ENCODE measurements around the gene CAPN11. TPM values are rescaled to one million over a fixed set of nuclear protein-coding genes. Genes with fewer than 3 reads are reported as not detected.

CAPN11 gene
- total RNA-seq, 2 donors from 2014 or later = 0.39 TPM; not detected in 1

DNA sequence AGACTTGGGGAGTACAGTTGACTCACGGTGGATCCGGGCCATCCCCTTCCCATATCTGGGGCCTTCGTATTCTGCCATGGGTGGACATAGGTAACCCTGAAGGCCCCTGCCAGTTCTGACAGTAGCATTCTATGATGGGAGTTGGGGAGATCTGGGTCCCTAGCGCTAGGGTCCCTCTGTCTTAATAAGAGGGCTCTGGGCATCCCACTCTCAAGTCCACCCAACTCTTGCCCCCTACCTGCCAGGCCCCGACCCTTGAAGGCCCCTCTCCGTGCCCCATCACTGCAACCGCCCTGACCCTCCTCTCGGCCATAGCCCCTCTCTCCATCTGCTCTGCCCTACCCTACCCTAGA is 6.5 kb upstream of the CAPN11 start:
- no peaks in the 10 kb centered on the region for H3K9me3 Mint-ChIP-seq
- peaks cover 0 to 2% of the 10 kb centered on the region in 2 donors for H3K36me3 Mint-ChIP-seq (ENCODE audit: insufficient read depth in 2 of 2)
- ATAC-seq (replicated peaks in 1 of 2) (peak in 1 of 2 donors; percentile 27), DNase-seq (no peak)
- H3K4me1 Mint-ChIP-seq (ENCODE audit: low read depth) = peaks cover 12% of the 10 kb centered on the region
- H3K27ac Mint-ChIP-seq = no peak overlapping the region
- no peaks in the 10 kb centered on the region for H3K27me3 Mint-ChIP-seq (ENCODE audit: low read depth)
- H3K4me3 Mint-ChIP-seq = no peak overlapping the region

DNA sequence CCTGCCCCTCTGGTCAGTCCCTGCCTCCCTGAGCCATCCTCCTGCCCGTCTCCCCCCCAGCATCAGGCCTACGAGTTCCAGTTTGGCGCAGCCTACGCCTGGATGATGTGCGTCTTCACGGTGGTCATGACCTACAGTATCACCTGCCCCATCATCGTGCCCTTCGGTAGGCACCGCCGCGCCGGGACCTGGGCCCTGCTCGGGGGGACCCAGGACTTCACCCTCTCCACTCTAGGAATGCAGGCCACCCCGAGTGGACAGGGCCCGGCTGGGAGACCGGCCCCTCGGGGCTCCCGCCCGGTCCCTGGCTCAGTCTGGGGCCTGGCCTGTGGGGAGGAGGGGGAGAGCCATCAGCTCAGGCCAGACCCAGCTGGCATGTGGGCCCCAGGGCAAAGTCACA is 6.1 kb upstream of the CAPN11 start:
- Mint-ChIP-seq H3K27me3 (ENCODE audit: low read depth) (no peaks in the 10 kb centered on the region), H3K9me3 (no peaks in the 10 kb centered on the region), H3K4me1 (ENCODE audit: low read depth) (peaks cover 12% of the 10 kb centered on the region), H3K36me3 (ENCODE audit: insufficient read depth in 2 of 2) (peaks cover 0 to 2% of the 10 kb centered on the region in 2 donors), H3K4me3 (no peak overlapping the region), H3K27ac (no peak overlapping the region)
- no peak for ATAC-seq (replicated peaks in 1 of 2)
- no peak for DNase-seq

DNA sequence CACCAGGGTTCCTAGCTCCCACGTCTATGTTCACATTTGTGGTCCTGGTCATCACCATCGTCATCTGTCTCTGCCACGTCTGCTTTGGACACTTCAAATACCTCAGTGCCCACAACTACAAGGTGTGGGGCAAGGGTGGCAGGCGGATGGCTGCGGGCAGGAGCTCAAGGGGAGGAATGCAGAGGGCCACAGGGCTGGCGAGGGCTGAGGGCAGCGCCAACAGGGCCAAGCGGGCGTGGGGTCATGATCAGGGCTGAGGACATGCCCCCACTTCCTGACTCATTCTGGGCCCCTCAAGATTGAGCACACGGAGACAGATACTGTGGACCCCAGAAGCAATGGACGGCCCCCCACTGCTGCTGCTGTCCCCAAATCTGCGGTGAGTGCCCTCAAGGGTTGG is 4.6 kb upstream of the CAPN11 start:
- no peaks in the 10 kb centered on the region for H3K27me3 Mint-ChIP-seq (ENCODE audit: low read depth)
- no peaks in the 10 kb centered on the region for H3K36me3 Mint-ChIP-seq (ENCODE audit: insufficient read depth in 2 of 2)
- H3K27ac Mint-ChIP-seq = no peak overlapping the region
- H3K4me3 Mint-ChIP-seq = no peak overlapping the region
- ATAC-seq (replicated peaks in 1 of 2) = no peak
- no peaks in the 10 kb centered on the region for H3K9me3 Mint-ChIP-seq
- H3K4me1 Mint-ChIP-seq (ENCODE audit: low read depth) = peaks cover 12% of the 10 kb centered on the region
- DNase-seq = no peak

DNA sequence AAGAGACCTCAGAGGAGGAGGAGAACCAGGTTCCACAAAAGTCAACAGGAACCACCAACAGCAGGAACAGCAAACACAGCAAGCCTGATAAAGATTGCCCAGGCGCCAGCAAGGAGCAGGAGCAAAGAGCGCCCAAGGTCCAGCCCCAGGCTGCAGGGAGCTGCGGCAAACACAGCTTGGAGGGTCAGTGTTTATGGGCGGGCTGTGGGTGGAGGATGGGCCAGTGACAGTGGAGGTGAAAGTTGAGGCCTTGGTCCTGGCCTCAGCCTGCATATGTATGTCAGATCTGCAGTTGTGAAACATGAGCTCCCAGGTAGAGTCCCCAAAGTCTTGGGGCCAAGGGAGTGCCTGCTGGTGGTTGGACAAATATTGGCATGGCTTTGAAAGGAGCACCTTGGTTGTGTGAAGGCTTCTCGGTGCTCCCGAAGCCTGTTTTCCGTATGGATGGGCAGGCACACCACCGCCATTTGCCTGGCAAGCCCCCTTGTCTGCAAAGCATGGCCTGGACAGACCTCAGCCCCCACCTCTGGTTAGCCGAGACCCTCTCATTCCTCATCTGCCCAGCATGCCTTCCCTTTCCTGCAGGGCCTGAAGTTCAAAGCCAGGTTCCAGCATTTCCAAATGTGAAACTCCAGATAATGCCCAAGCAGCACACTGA is 2.0 kb upstream of the CAPN11 start:
- ATAC-seq (replicated peaks in 1 of 2) = no peak
- H3K4me1 Mint-ChIP-seq (ENCODE audit: low read depth) = peaks cover 11% of the 10 kb centered on the region

DNA sequence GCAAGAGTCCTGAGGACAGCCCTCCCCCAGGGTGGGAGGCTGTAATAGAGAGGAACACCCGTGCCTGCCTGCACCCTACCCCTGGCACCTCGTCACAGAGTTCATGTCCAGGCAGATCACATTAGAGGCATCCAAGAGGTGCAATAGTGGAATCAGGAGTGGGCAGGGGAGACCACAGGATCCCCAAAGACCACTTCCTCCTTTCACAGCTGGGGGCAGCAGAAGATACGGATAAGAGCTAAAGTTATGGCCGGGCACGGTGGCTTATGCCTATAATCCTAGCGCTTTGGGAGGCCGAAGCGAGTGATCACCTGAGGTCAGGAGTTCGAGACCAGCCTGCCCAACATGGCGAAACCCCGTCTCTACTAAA is 1.5 kb upstream of the CAPN11 start:
- Mint-ChIP-seq H3K36me3 (ENCODE audit: insufficient read depth in 2 of 2) (no peaks in the 10 kb centered on the region), H3K4me3 (no peak overlapping the region), H3K27me3 (ENCODE audit: low read depth) (no peaks in the 10 kb centered on the region), H3K9me3 (no peaks in the 10 kb centered on the region), H3K4me1 (ENCODE audit: low read depth) (peaks cover 13% of the 10 kb centered on the region), H3K27ac (no peak overlapping the region)
- ATAC-seq (replicated peaks in 1 of 2) = no peak
- no peak for DNase-seq

More for the DNA sequence above, 2.0 kb upstream of the CAPN11 start:
- H3K4me3 Mint-ChIP-seq = no peak overlapping the region
- no peaks in the 10 kb centered on the region for H3K36me3 Mint-ChIP-seq (ENCODE audit: insufficient read depth in 2 of 2)
- no peaks in the 10 kb centered on the region for H3K27me3 Mint-ChIP-seq (ENCODE audit: low read depth)
- H3K27ac Mint-ChIP-seq = no peak overlapping the region
- H3K9me3 Mint-ChIP-seq = no peaks in the 10 kb centered on the region
- no peak for DNase-seq

DNA sequence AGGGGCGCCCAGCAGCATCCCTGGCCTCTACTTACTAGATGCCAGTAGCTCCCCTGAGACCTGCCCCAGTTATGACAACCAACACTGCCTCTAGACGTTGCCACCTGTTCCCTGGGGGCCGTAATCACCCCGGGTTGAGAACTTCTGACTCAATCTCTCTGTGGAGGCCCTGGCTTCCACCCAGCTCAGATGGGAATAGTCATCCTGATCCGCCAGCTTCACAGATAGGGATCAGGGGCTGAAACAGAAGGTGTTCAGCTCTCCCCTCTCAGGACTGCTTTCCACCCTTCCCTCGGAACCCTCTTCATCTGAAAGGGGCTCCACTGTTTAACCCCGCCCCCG is 3.3 kb downstream of the CAPN11 start:
- Mint-ChIP-seq H3K9me3 (no peaks in the 10 kb centered on the region), H3K36me3 (ENCODE audit: insufficient read depth in 2 of 2) (no peaks in the 10 kb centered on the region), H3K4me3 (no peak overlapping the region), H3K4me1 (ENCODE audit: low read depth) (peaks cover 18% of the 10 kb centered on the region), H3K27ac (no peak overlapping the region), H3K27me3 (ENCODE audit: low read depth) (peaks cover 20% of the 10 kb centered on the region)
- DNase-seq = no peak
- peak in 1 of 2 donors; percentile 24 for ATAC-seq (replicated peaks in 1 of 2)

DNA sequence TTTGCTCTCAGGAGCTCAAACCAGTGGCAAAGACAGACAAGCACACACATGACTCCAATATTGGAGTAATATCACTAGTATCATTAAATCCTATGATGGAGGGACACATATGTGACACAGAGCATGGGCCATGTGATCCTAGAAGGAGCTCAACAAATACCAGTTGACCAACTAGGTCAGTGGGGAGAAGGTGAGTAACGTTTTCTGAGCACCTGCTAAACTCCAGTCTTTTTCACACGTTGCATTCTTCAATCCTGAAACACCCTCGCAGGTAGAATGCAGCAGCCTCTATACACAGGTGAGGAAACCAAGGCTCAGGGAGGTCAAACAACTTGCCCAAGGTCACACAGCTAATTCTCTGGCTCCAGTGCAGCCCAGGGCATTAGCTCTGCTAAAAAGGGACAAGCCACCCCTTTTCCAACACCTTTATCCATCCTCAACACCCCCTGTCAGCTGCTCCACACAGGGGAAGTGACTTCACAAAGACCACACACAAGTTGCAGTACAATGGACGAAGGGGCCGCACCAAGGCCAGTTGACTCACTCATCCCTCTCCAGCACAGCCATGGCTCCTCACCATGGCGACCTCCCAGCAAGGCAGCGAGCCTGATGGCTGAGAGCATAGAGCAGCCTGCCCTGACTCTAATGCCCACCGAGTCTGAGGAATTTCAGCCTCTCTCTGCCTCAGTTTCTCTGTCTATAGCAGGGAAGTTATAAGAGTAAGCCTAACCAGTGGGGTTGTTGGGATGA is 4.4 kb downstream of the CAPN11 start:
- DNase-seq = no peak
- peaks cover 18% of the 10 kb centered on the region for H3K4me1 Mint-ChIP-seq (ENCODE audit: low read depth)
- no peak for ATAC-seq (replicated peaks in 1 of 2)
- H3K27me3 Mint-ChIP-seq (ENCODE audit: low read depth) = peaks cover 20% of the 10 kb centered on the region
- H3K4me3 Mint-ChIP-seq = no peak overlapping the region
- H3K9me3 Mint-ChIP-seq = no peaks in the 10 kb centered on the region
- no peak overlapping the region for H3K27ac Mint-ChIP-seq
- H3K36me3 Mint-ChIP-seq (ENCODE audit: insufficient read depth in 2 of 2) = no peaks in the 10 kb centered on the region

DNA sequence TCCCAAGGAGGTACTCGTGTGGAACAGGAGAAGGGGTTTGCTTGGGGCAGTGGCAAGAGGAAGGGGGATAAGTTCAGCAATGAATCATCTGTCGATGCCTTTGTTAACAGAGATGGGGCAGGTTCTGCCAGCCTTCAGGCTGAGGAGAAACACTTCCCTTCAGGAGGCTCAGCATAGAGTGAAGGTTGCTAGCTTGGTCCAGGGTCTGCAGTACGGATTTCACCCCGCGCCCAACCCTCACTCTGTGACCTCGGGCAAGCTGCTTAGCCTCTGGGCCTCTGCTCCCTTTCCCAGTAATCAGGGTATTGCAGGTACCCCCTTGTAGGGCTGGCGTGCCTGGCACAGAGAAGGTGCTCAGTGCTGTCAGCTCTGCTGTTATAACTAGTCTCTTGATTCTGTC is 7.5 kb downstream of the CAPN11 start:
- ATAC-seq (replicated peaks in 1 of 2) (no peak), DNase-seq (no peak)
- H3K4me1 Mint-ChIP-seq (ENCODE audit: low read depth) = peaks cover 14% of the 10 kb centered on the region
- H3K27me3 Mint-ChIP-seq (ENCODE audit: low read depth) = peaks cover 20% of the 10 kb centered on the region
- H3K9me3 Mint-ChIP-seq = no peaks in the 10 kb centered on the region
- no peak overlapping the region for H3K4me3 Mint-ChIP-seq
- H3K36me3 Mint-ChIP-seq (ENCODE audit: insufficient read depth in 2 of 2) = no peaks in the 10 kb centered on the region
- H3K27ac Mint-ChIP-seq = no peak overlapping the region

DNA sequence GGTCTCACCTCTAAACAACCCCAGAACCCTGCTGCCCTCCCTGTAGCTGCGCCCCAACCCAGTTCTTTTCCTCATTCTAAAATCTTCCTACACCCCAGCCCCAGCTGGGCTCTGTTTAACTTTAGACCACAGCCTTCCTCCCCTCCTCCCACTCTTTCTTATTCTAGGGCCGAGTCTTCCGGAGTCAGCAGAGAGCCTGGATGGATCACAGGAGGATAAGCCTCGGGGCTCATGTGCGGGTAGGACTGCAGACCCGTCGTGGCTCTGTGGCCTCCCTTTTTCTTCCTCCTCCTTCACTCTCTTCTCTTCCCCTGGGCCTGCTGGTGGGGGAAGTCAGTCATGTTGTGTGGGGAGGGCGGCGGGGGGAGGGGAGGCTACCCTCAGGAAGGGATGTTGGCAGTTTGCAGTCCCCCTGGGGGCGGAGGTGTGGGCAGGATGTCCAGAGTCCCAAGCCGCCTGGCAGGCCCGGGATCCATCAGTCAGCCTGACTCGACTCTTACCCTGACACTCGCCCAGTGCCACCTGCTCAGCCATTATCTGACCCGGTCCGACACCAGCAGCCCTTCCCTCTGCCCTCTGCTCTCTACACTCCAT is 8.1 kb downstream of the CAPN11 start:
- H3K4me3 Mint-ChIP-seq = no peak overlapping the region
- DNase-seq (no peak), ATAC-seq (replicated peaks in 1 of 2) (peak in 1 of 2 donors; percentile 35)
- H3K4me1 Mint-ChIP-seq (ENCODE audit: low read depth) = peaks cover 8% of the 10 kb centered on the region
- H3K9me3 Mint-ChIP-seq = no peaks in the 10 kb centered on the region
- H3K36me3 Mint-ChIP-seq (ENCODE audit: insufficient read depth in 2 of 2) = no peaks in the 10 kb centered on the region
- H3K27me3 Mint-ChIP-seq (ENCODE audit: low read depth) = peaks cover 20% of the 10 kb centered on the region
- H3K27ac Mint-ChIP-seq = no peak overlapping the region

DNA sequence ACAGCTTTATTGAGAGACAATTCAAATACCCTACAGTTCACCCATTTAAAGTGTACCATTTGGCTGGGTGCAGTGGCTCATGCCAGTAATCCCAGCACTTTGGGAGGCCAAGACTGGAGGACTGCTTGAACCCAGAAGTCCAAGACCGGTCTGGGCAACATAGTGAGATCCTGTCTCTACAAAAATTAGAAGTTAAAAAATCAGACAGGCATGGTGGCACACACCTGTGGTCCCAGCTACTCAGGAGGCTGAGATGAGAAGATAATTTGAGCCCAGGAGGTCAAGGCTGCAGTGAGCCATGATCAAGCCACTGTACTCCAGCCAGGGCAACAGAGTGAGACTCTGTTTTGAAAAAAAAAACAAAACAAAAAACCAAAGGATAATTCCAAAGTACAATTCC is 8.9 kb downstream of the CAPN11 start:
- no peaks in the 10 kb centered on the region for H3K36me3 Mint-ChIP-seq (ENCODE audit: insufficient read depth in 2 of 2)
- peaks cover 12% of the 10 kb centered on the region for H3K4me1 Mint-ChIP-seq (ENCODE audit: low read depth)
- no peak for DNase-seq
- H3K27ac Mint-ChIP-seq = no peak overlapping the region
- H3K9me3 Mint-ChIP-seq = no peaks in the 10 kb centered on the region
- H3K4me3 Mint-ChIP-seq = no peak overlapping the region
- no peak for ATAC-seq (replicated peaks in 1 of 2)
- H3K27me3 Mint-ChIP-seq (ENCODE audit: low read depth) = peaks cover 17% of the 10 kb centered on the region

DNA sequence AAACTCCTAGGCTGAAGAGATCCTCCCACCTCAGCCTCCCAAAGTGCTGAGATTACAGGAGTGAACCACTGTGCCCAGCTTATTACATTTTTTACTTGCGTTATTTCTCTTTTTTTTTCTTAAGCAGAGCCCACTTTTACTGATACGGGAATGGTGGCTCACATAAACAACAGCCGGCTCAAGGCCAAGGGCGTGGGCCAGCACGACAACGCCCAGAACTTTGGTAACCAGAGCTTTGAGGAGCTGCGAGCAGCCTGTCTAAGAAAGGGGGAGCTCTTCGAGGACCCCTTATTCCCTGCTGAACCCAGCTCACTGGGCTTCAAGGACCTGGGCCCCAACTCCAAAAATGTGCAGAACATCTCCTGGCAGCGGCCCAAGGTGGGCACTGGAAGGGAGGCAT is 10.5 kb downstream of the CAPN11 start:
- H3K36me3 Mint-ChIP-seq (ENCODE audit: insufficient read depth in 2 of 2) = no peaks in the 10 kb centered on the region
- no peak for DNase-seq
- no peak overlapping the region for H3K4me3 Mint-ChIP-seq
- no peaks in the 10 kb centered on the region for H3K9me3 Mint-ChIP-seq
- H3K4me1 Mint-ChIP-seq (ENCODE audit: low read depth) = peaks cover 15% of the 10 kb centered on the region
- no peak for ATAC-seq (replicated peaks in 1 of 2)
- H3K27me3 Mint-ChIP-seq (ENCODE audit: low read depth) = peaks cover 8% of the 10 kb centered on the region
- no peak overlapping the region for H3K27ac Mint-ChIP-seq

DNA sequence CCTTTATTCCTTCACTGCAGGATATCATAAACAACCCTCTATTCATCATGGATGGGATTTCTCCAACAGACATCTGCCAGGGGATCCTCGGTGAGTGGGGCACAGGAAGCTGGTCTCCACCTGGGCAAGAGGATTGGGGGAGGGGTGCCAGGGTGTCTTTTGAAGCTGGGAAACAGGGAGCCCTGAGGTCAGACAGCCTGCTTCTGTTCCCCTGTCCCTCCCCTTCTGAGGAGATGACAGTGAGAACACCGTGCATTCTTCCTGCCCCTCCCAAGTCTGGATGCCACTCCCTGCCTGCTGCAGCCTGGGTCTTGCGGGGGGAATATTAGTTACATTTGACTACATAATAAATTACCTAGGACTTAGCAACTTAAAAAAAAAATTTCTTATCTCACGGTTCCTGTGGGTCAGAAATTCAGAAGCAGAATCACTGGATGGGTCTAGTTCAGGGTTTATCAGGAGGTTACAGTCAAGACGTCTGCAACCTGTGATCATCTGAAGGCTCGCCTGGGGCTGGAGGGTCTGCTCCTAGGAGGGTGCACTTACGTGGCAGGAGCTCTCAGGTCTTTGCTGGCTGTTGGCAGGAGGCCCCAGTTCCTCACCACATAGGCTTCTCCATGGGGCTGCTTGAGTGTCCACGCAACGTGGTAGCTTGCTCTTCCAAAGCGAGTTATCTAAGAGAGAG is 11.4 kb downstream of the CAPN11 start:
- DNase-seq (no peak), ATAC-seq (replicated peaks in 1 of 2) (no peak)
- H3K4me3 Mint-ChIP-seq = no peak overlapping the region
- no peak overlapping the region for H3K27ac Mint-ChIP-seq
- H3K9me3 Mint-ChIP-seq = no peaks in the 10 kb centered on the region
- H3K4me1 Mint-ChIP-seq (ENCODE audit: low read depth) = peaks cover 15% of the 10 kb centered on the region
- peaks cover 7% of the 10 kb centered on the region for H3K27me3 Mint-ChIP-seq (ENCODE audit: low read depth)
- no peaks in the 10 kb centered on the region for H3K36me3 Mint-ChIP-seq (ENCODE audit: insufficient read depth in 2 of 2)

DNA sequence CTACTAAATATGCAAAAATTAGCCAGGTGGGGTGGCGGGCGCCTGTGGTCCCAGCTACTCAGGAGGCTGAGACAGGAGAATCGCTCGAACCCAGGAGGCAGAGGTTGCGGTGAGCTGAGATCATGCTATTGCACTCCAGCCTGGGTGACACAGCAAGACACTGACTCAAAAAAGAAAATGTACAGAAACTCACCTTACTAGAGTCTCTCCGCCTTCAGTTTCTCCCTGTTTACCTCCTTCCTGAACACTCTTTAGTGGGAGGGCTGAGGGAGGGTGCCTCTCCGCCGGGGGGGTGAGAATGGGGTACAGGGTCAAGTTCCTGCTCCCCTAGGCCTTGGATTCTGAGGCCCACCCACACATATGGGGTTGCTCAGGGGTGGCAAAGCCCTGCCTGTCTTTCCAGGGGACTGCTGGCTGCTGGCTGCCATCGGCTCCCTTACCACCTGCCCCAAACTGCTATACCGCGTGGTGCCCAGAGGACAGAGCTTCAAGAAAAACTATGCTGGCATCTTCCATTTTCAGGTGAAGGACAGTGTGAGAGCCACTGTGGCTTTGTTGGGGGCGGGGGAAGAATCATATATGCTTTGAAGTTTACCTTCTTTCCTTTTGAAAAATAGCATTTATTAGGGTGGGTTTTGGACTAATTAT is 13.4 kb downstream of the CAPN11 start:
- H3K36me3 Mint-ChIP-seq (ENCODE audit: insufficient read depth in 2 of 2) = no peaks in the 10 kb centered on the region
- no peak overlapping the region for H3K27ac Mint-ChIP-seq
- H3K4me3 Mint-ChIP-seq = no peak overlapping the region
- H3K27me3 Mint-ChIP-seq (ENCODE audit: low read depth) = no peaks in the 10 kb centered on the region
- H3K9me3 Mint-ChIP-seq = no peaks in the 10 kb centered on the region
- no peak for DNase-seq
- ATAC-seq (replicated peaks in 1 of 2) = peak in 1 of 2 donors; percentile 40
- H3K4me1 Mint-ChIP-seq (ENCODE audit: low read depth) = peaks cover 17% of the 10 kb centered on the region
